Esophagus muscularis mucosa (tissue), 4 donors: ENCODE measurements around the gene UVRAG. TPM values are rescaled to one million over a fixed set of nuclear protein-coding genes. Genes with fewer than 3 reads are reported as not detected.

Source experiments
- DNase-seq: peaks from one replicate; pipeline ENCODE4 v3.0.0-alpha.2; 2017; ENCODE audit errors: extremely low spot score
- H3K27ac ChIP-seq, 4 donors: fragments of 200-600 bp; sonication (generic); replicated peaks in 1 of 4; 1 replicate in 3 of 4; 2 replicates in 1 of 4; pipeline ENCODE4 v1.5.1; 2016 to 2019; ENCODE audit warnings: mild to moderate bottlenecking in 1 of 4
- H3K27me3 ChIP-seq, 4 donors: fragments of 200-600 bp; sonication (generic); one replicate each; pipeline versions ENCODE4 v1.5.1 to v1.6.0; 2016 to 2019
- H3K36me3 ChIP-seq, 4 donors: fragments of 200-600 bp; sonication (generic); one replicate each; pipeline ENCODE4 v1.5.1; 2016 to 2019
- H3K4me1 ChIP-seq, 4 donors: fragments of 200-600 bp; sonication (generic); one replicate each; pipeline ENCODE4 v1.5.1; 2016 to 2019
- H3K4me3 ChIP-seq, 4 donors: fragments of 200-600 bp; sonication (generic); 1 replicate in 2 of 4; 2 replicates in 2 of 4; pipeline ENCODE4 v1.5.1; 2016 to 2019; ENCODE audit warnings: mild to moderate bottlenecking in 4 of 4, moderate library complexity in 1 of 4
- H3K9me3 ChIP-seq, 4 donors: fragments of 200-600 bp; sonication (generic); 1 replicate in 3 of 4; 2 replicates in 1 of 4; pipeline ENCODE4 v1.5.1; 2016 to 2019
- CTCF ChIP-seq, 3 experiments: fragments of 200-600 bp in 2 of 3; fragments of 450-650 bp in 1 of 3; sonication (generic) in 2 of 3; IDR thresholded peaks; one replicate each; pipeline ENCODE4 v1.5.1; 2017 to 2019; ENCODE audit warnings: antibody characterized with exemption in 3 of 3, mild to moderate bottlenecking in 2 of 3, moderate library complexity in 1 of 3
- EP300 ChIP-seq: sonication (generic); formaldehyde crosslinking; IDR thresholded peaks from one replicate; pipeline ENCODE4 v1.6.1; 2017; ENCODE audit warnings: antibody characterized with exemption
- POLR2A ChIP-seq: fragments of 450-650 bp; IDR thresholded peaks from one replicate; pipeline ENCODE4 v1.6.1; 2017; ENCODE audit warnings: antibody characterized with exemption, moderate library complexity, mild to moderate bottlenecking, low read depth
- POLR2AphosphoS5 ChIP-seq, 2 donors: sonication (generic); formaldehyde crosslinking; IDR thresholded peaks; one replicate each; pipeline ENCODE4 v1.6.1; 2017; ENCODE audit warnings: antibody characterized with exemption in 2 of 2
- WGBS: methylation state at CpG from one replicate; pipeline ENCODE4 v1.1.5; 2018; 5-methylcytosine and 5-hydroxymethylcytosine counted together
- intact Hi-C: fragments of 100-400 bp; cut with DNase I; formaldehyde crosslinking; loops from one replicate; pipeline ENCODE4 v1.15.1; 2023
- total RNA-seq, 4 donors: library from RNA; depleted of rRNA; stranded (reverse); fragments of >200 nt; gene quantifications; one replicate each; pipeline versions ENCODE4 v1.1.0 to v1.2.1, GENCODE V29; 2016

The UVRAG gene
- total RNA-seq, 4 donors from 2014 or later: 30.6 to 37.4 (median 34.7) TPM

GRCh38 chr11:75954039-75954438, 139.0 kb downstream of the UVRAG start:
- intact Hi-C loops: no loop called here
- DNase-seq: no peak

GRCh38 chr11:75955443-75955842, 140.4 kb downstream of the UVRAG start:
- Histone ChIP-seq H3K9me3 (no peaks in the 10 kb centered on the region), H3K4me3 (no peak overlapping the region), H3K4me1 (peaks cover 8 to 16% (median 12%) of the 10 kb centered on the region in 4 donors), H3K27ac (no peak overlapping the region), H3K27me3 (no peaks in the 10 kb centered on the region), H3K36me3 (no peaks in the 10 kb centered on the region)
- WGBS: 76% methylated on average over 5 of the region's 5 CpGs
- intact Hi-C loops: no loop called here
- no peak for DNase-seq
- TF ChIP-seq CTCF (IDR thresholded peaks at IDR 0.05): no peak
- no peak for TF ChIP-seq EP300
- TF ChIP-seq POLR2AphosphoS5 (IDR thresholded peaks at IDR 0.05): no peak
- TF ChIP-seq POLR2A: no peak

More at GRCh38 chr11:75954039-75954438, 139.0 kb downstream of the UVRAG start:
- H3K9me3 ChIP-seq: no peaks in the 10 kb centered on the region
- TF ChIP-seq POLR2A (no peak), CTCF (IDR thresholded peaks at IDR 0.05) (no peak), EP300 (no peak), POLR2AphosphoS5 (IDR thresholded peaks at IDR 0.05) (no peak)
- H3K27ac ChIP-seq: no peak overlapping the region
- no peaks in the 10 kb centered on the region for H3K36me3 ChIP-seq
- no peak overlapping the region for H3K4me3 ChIP-seq
- 45% methylated on average over 2 of the region's 2 CpGs for WGBS
- H3K27me3 ChIP-seq: no peaks in the 10 kb centered on the region
- peaks cover 8 to 30% (median 26%) of the 10 kb centered on the region in 4 donors for H3K4me1 ChIP-seq

- intact Hi-C loops: no loop called here
- DNase-seq: no peak
- TF ChIP-seq POLR2AphosphoS5 (IDR thresholded peaks at IDR 0.05) (no peak), CTCF (IDR thresholded peaks at IDR 0.05) (no peak), EP300 (no peak), POLR2A (no peak)
- peaks cover 2 to 6% (median 3%) of the 10 kb centered on the region in 4 donors for H3K4me1 ChIP-seq
- no peak overlapping the region for H3K27ac ChIP-seq
- H3K27me3 ChIP-seq: no peaks in the 10 kb centered on the region
- no peaks in the 10 kb centered on the region for H3K36me3 ChIP-seq
- no peak overlapping the region for H3K4me3 ChIP-seq
- H3K9me3 ChIP-seq: no peaks in the 10 kb centered on the region
- WGBS: 94% methylated on average over 2 of the region's 2 CpGs
Measured at GRCh38 chr11:75959540-75959939, 144.5 kb downstream of the UVRAG start.

- Histone ChIP-seq H3K27ac (no peak overlapping the region), H3K4me3 (no peak overlapping the region), H3K27me3 (no peaks in the 10 kb centered on the region), H3K4me1 (peaks cover 5 to 10% (median 6%) of the 10 kb centered on the region in 4 donors), H3K36me3 (no peaks in the 10 kb centered on the region), H3K9me3 (no peaks in the 10 kb centered on the region)
- TF ChIP-seq POLR2AphosphoS5 (IDR thresholded peaks at IDR 0.05) (no peak), CTCF (IDR thresholded peaks at IDR 0.05) (no peak), POLR2A (no peak), EP300 (no peak)
- intact Hi-C loops: no loop called here
- no peak for DNase-seq
- WGBS: 100% methylated on average over 2 of the region's 2 CpGs
Measured at GRCh38 chr11:75964071-75964470, 149.1 kb downstream of the UVRAG start.
